ENCODE data around the gene PRKN. TPM values are rescaled to one million over a fixed set of nuclear protein-coding genes. Genes with fewer than 3 reads are reported as not detected.

The PRKN gene
- polyA plus RNA-seq, 1 donor from 2014 or later: 1.2 TPM

DNA sequence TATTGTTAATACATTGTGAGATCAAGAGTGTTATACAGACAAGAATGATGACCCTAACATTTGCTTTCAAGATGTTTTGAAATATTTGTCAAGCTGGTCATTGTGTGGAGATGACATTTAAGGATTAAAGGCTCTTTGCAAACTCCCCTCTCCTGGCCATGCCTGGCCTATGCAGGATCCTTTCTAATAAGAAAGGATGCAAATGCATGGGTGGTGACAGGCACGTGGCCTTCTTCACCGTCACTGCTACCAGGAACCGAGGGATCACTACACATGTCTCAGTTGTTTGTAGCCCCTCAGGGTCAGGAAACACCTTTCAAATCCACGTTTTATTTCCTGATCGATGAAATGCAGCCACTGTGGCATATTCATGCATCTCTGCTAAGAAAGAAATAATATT, 419.7 kb downstream of the PRKN start:
- Histone ChIP-seq H3K9me2 (ENCODE audit: insufficient read depth, low read length) (no peaks in the 10 kb centered on the region), H3K9me3 (ENCODE audit: low read length) (no peaks in the 10 kb centered on the region), H3K9ac (ENCODE audit: low read length) (no peak overlapping the region), H2AFZ (ENCODE audit: low read depth, low read length) (no peak overlapping the region), H3K79me2 (replicated peaks; ENCODE audit: insufficient read depth, low read length) (no peaks in the 10 kb centered on the region), H3K4me2 (ENCODE audit: low read length) (no peak overlapping the region), H3K36me3 (ENCODE audit: insufficient read depth, low read length) (no peaks in the 10 kb centered on the region), H3K27me3 (ENCODE audit: insufficient read depth, low read depth, low read length) (no peaks in the 10 kb centered on the region), H3F3A (ENCODE audit: insufficient read depth, low read length, poor library complexity, severe bottlenecking) (no peaks in the 10 kb centered on the region), H3K27ac (ENCODE audit: low read length) (no peak overlapping the region), H4K20me1 (ENCODE audit: insufficient read depth) (no peaks in the 10 kb centered on the region), H3K4me3 (ENCODE audit: low read length) (no peak overlapping the region)
- TF ChIP-seq, protein P1, sequence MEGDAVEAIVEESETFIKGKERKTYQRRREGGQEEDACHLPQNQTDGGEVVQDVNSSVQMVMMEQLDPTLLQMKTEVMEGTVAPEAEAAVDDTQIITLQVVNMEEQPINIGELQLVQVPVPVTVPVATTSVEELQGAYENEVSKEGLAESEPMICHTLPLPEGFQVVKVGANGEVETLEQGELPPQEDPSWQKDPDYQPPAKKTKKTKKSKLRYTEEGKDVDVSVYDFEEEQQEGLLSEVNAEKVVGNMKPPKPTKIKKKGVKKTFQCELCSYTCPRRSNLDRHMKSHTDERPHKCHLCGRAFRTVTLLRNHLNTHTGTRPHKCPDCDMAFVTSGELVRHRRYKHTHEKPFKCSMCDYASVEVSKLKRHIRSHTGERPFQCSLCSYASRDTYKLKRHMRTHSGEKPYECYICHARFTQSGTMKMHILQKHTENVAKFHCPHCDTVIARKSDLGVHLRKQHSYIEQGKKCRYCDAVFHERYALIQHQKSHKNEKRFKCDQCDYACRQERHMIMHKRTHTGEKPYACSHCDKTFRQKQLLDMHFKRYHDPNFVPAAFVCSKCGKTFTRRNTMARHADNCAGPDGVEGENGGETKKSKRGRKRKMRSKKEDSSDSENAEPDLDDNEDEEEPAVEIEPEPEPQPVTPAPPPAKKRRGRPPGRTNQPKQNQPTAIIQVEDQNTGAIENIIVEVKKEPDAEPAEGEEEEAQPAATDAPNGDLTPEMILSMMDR (IDR thresholded peaks at IDR 0.05; ENCODE audit: poor library complexity, severe bottlenecking): no peak
- TF ChIP-seq MXI1 (conservative IDR thresholded peaks at IDR 0.05; ENCODE audit: poor library complexity, severe bottlenecking): no peak
- no peak for TF ChIP-seq RAD21 (conservative IDR thresholded peaks at IDR 0.05)
- TF ChIP-seq EP300 (conservative IDR thresholded peaks at IDR 0.05; ENCODE audit: poor library complexity, severe bottlenecking): no peak
- no peak for TF ChIP-seq TAF1 (IDR thresholded peaks at IDR 0.05; ENCODE audit: low read depth)
- TF ChIP-seq SMC3 (conservative IDR thresholded peaks at IDR 0.05; ENCODE audit: poor library complexity): no peak
- TF ChIP-seq EZH2 (IDR thresholded peaks at IDR 0.05; ENCODE audit: borderline replicate concordance, insufficient read depth, low read length, poor library complexity, severe bottlenecking): no peak
- TF ChIP-seq, protein P2, sequence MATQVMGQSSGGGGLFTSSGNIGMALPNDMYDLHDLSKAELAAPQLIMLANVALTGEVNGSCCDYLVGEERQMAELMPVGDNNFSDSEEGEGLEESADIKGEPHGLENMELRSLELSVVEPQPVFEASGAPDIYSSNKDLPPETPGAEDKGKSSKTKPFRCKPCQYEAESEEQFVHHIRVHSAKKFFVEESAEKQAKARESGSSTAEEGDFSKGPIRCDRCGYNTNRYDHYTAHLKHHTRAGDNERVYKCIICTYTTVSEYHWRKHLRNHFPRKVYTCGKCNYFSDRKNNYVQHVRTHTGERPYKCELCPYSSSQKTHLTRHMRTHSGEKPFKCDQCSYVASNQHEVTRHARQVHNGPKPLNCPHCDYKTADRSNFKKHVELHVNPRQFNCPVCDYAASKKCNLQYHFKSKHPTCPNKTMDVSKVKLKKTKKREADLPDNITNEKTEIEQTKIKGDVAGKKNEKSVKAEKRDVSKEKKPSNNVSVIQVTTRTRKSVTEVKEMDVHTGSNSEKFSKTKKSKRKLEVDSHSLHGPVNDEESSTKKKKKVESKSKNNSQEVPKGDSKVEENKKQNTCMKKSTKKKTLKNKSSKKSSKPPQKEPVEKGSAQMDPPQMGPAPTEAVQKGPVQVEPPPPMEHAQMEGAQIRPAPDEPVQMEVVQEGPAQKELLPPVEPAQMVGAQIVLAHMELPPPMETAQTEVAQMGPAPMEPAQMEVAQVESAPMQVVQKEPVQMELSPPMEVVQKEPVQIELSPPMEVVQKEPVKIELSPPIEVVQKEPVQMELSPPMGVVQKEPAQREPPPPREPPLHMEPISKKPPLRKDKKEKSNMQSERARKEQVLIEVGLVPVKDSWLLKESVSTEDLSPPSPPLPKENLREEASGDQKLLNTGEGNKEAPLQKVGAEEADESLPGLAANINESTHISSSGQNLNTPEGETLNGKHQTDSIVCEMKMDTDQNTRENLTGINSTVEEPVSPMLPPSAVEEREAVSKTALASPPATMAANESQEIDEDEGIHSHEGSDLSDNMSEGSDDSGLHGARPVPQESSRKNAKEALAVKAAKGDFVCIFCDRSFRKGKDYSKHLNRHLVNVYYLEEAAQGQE (IDR thresholded peaks at IDR 0.05; ENCODE audit: borderline replicate concordance): no peak
- TF ChIP-seq POLR2AphosphoS5 (IDR thresholded peaks at IDR 0.05): no peak

DNA sequence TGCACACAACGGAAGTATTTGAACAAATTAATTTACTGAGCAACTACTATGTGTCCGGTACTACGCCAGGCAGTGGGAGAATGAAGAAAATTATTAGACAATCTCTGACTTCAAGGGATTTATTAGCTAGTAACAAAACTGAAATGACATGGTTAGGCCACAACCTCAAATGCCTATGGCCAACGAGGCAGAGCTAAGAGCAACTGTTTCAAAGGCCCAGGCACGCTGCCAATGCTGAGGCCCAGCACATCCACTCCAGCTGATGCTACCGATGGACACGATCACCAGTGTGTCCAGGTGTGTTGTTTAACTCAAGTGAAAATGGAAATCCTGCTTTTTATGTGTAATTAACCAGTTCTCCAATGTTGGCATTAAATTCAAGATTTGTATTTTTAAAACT, 420.9 kb downstream of the PRKN start:
- H3K27ac ChIP-seq (ENCODE audit: low read length): no peak overlapping the region
- no peaks in the 10 kb centered on the region for H3K27me3 ChIP-seq (ENCODE audit: insufficient read depth, low read depth, low read length)
- no peaks in the 10 kb centered on the region for H3K9me2 ChIP-seq (ENCODE audit: insufficient read depth, low read length)
- H3K9me3 ChIP-seq (ENCODE audit: low read length): no peaks in the 10 kb centered on the region
- H4K20me1 ChIP-seq (ENCODE audit: insufficient read depth): no peaks in the 10 kb centered on the region
- H3F3A ChIP-seq (ENCODE audit: insufficient read depth, low read length, poor library complexity, severe bottlenecking): no peaks in the 10 kb centered on the region
- no peaks in the 10 kb centered on the region for H3K79me2 ChIP-seq (replicated peaks; ENCODE audit: insufficient read depth, low read length)
- TF ChIP-seq EZH2 (IDR thresholded peaks at IDR 0.05; ENCODE audit: borderline replicate concordance, insufficient read depth, low read length, poor library complexity, severe bottlenecking): no peak
- no peak for TF ChIP-seq POLR2AphosphoS5 (IDR thresholded peaks at IDR 0.05)
- TF ChIP-seq SMC3 (conservative IDR thresholded peaks at IDR 0.05; ENCODE audit: poor library complexity): no peak
- TF ChIP-seq TAF1 (IDR thresholded peaks at IDR 0.05; ENCODE audit: low read depth): no peak
- TF ChIP-seq, protein P1 (IDR thresholded peaks at IDR 0.05; ENCODE audit: poor library complexity, severe bottlenecking): no peak
- TF ChIP-seq, protein P2 (IDR thresholded peaks at IDR 0.05; ENCODE audit: borderline replicate concordance): no peak
- TF ChIP-seq MXI1 (conservative IDR thresholded peaks at IDR 0.05; ENCODE audit: poor library complexity, severe bottlenecking): no peak
- TF ChIP-seq EP300 (conservative IDR thresholded peaks at IDR 0.05; ENCODE audit: poor library complexity, severe bottlenecking): no peak
- no peak for TF ChIP-seq RAD21 (conservative IDR thresholded peaks at IDR 0.05)
- H2AFZ ChIP-seq (ENCODE audit: low read depth, low read length): no peak overlapping the region
- H3K4me3 ChIP-seq (ENCODE audit: low read length): no peak overlapping the region
- H3K36me3 ChIP-seq (ENCODE audit: insufficient read depth, low read length): no peaks in the 10 kb centered on the region
- H3K9ac ChIP-seq (ENCODE audit: low read length): no peak overlapping the region
- H3K4me2 ChIP-seq (ENCODE audit: low read length): no peak overlapping the region

All from neural cell (in vitro differentiated cells).